B cell (primary cell): ENCODE results near the gene RDH8. TPM values are rescaled to one million over a fixed set of nuclear protein-coding genes. Genes with fewer than 3 reads are reported as not detected.
"Not testable (repeated sequence)": the region's sequence is repeated elsewhere in the genome, so short reads cannot be mapped to it uniquely, and the experiment has no call there.

Experiments
- ATAC-seq: fragments of 200-7000 bp; cut with Tn5 transposase; one replicate; pipeline ENCODE4 v1.10.0; 2021; ENCODE audit warnings: low read depth, mild to moderate bottlenecking, moderate number of reproducible peaks, moderate library complexity
- CTCF ChIA-PET: fragments of 350-600 bp; sonication (Branson Sonifier 250); formaldehyde crosslinking; loops from one replicate; lab custom pipeline; 2021; ENCODE audit warnings: antibody characterized with exemption, inconsistent platforms; lab: Charles Lee
- POLR2A ChIA-PET: fragments of 350-600 bp; sonication (Branson Sonifier 250); formaldehyde crosslinking; loops from one replicate; lab custom pipeline; 2021; ENCODE audit warnings: antibody characterized with exemption; lab: Charles Lee
- DNase-seq: peaks from one replicate; pipeline ENCODE4 v3.0.0; 2013
- H2AFZ ChIP-seq: 2 replicates; pipeline ENCODE4 v1.6.1; 2012; ENCODE audit warnings: mild to moderate bottlenecking, low read depth, low read length; ENCODE audit not compliant: insufficient read depth, poor library complexity, severe bottlenecking
- H3K27ac ChIP-seq, 2 donors: 1 replicate in 1 of 2; 2 replicates in 1 of 2; pipeline ENCODE4 v1.5.1; 2012 to 2013; ENCODE audit warnings: low read length in 2 of 2, mild to moderate bottlenecking in 2 of 2, moderate library complexity in 1 of 2
- H3K27me3 ChIP-seq, 4 experiments: fragments of 200-600 bp in 1 of 4; sonication (generic) in 1 of 4; replicated peaks in 1 of 4; 1 replicate in 2 of 4; 2 replicates in 2 of 4; pipeline versions ENCODE4 v1.6.1 to v1.7.0; 2013 to 2016; ENCODE audit warnings: low read length in 3 of 4, mild to moderate bottlenecking in 2 of 4, mixed read lengths in 1 of 4, moderate library complexity in 1 of 4; ENCODE audit not compliant: insufficient read depth in 4 of 4, control insufficient read depth in 3 of 4; ENCODE audit errors: control extremely low read depth in 1 of 4
- H3K36me3 ChIP-seq, 2 experiments: replicated peaks in 1 of 2; 1 replicate in 1 of 2; 2 replicates in 1 of 2; pipeline versions ENCODE4 v1.6.1 to v1.7.1; 2013; ENCODE audit warnings: low read length in 1 of 2; ENCODE audit not compliant: insufficient read depth in 2 of 2, control insufficient read depth in 1 of 2; ENCODE audit errors: control extremely low read depth in 1 of 2, extremely low read depth in 1 of 2
- H3K4me1 ChIP-seq, 2 donors: fragments of 200-600 bp in 1 of 2; sonication (generic) in 1 of 2; 1 replicate in 1 of 2; 2 replicates in 1 of 2; pipeline versions ENCODE4 v1.5.1 to v1.6.1; 2013 to 2017; ENCODE audit warnings: low read length in 2 of 2; ENCODE audit not compliant: control insufficient read depth in 2 of 2, insufficient read depth in 2 of 2
- H3K4me2 ChIP-seq: replicated peaks from 2 replicates; pipeline ENCODE3; 2012; ENCODE audit warnings: mild to moderate bottlenecking, low read depth, low read length; ENCODE audit not compliant: poor library complexity, severe bottlenecking
- H3K4me3 ChIP-seq, 5 experiments: fragments of 200-600 bp in 1 of 5; sonication (generic) in 1 of 5; 1 replicate in 3 of 5; 2 replicates in 2 of 5; pipeline versions ENCODE4 v1.5.1 to v1.7.0; 2011 to 2016; ENCODE audit warnings: low read length in 4 of 5, mild to moderate bottlenecking in 4 of 5, low read depth in 2 of 5, control low read depth in 1 of 5, moderate library complexity in 1 of 5; ENCODE audit not compliant: insufficient read depth in 1 of 5; ENCODE audit errors: control extremely low read depth in 1 of 5, extremely low read depth in 1 of 5
- H3K79me2 ChIP-seq: fragments of 200-600 bp; sonication (generic); one replicate; pipeline ENCODE4 v1.6.0; 2016; ENCODE audit warnings: low read length; ENCODE audit not compliant: control insufficient read depth, insufficient read depth
- H3K9ac ChIP-seq: fragments of 200-600 bp; sonication (generic); 2 replicates; pipeline ENCODE4 v1.6.1; 2017; ENCODE audit warnings: mild to moderate bottlenecking, low read length, moderate library complexity
- H3K9me3 ChIP-seq, 3 donors: one replicate each; pipeline versions ENCODE4 v1.6.1 to v1.7.1; 2013; ENCODE audit warnings: low read length in 2 of 3; ENCODE audit not compliant: control insufficient read depth in 2 of 3, insufficient read depth in 1 of 3; ENCODE audit errors: control extremely low read depth in 1 of 3
- H4K20me1 ChIP-seq: 2 replicates; pipeline ENCODE4 v1.6.0; 2012; ENCODE audit warnings: mild to moderate bottlenecking, low read length; ENCODE audit not compliant: insufficient read depth, control insufficient read depth, poor library complexity, severe bottlenecking
- H3K27ac Mint-ChIP-seq: one replicate; pipeline ENCODE4 v1.8.0; 2021; ENCODE audit warnings: mixed read lengths
- H3K27me3 Mint-ChIP-seq: one replicate; pipeline ENCODE4 v1.8.0; 2021; ENCODE audit warnings: mixed read lengths
- H3K4me1 Mint-ChIP-seq: one replicate; pipeline ENCODE4 v1.8.0; 2021; ENCODE audit warnings: mixed read lengths
- H3K4me3 Mint-ChIP-seq: one replicate; pipeline ENCODE4 v1.8.0; 2021; ENCODE audit warnings: mixed read lengths
- H3K9me3 Mint-ChIP-seq: one replicate; pipeline ENCODE4 v1.8.0; 2022; ENCODE audit warnings: mixed read lengths; ENCODE audit not compliant: insufficient read depth
- WGBS: methylation state at CpG from one replicate; pipeline ENCODE4 v1.1.5; 2013; ENCODE audit warnings: missing lambda C conversion rate; ENCODE audit not compliant: insufficient coverage; 5-methylcytosine and 5-hydroxymethylcytosine counted together
- intact Hi-C: fragments of 100-400 bp; cut with micrococcal nuclease; formaldehyde crosslinking; loops from one replicate; pipeline ENCODE4 v1.10.0; 2022
- polyA plus RNA-seq: library from polyadenylated mRNA; depleted of rRNA; stranded (reverse); fragments of >200 nt; gene quantifications from 2 replicates; pipeline ENCODE4 v1.2.3, GENCODE V29; 2012
- total RNA-seq, 2 donors: library from RNA; stranded (reverse); fragments of 120-200 nt in 1 of 2; gene quantifications; 1 replicate in 1 of 2; 2 replicates in 1 of 2; pipeline versions ENCODE4 v1.2.3 to v1.2.4, GENCODE V29; 2013 to 2022
- TF ChIP-seq, protein P1 (sequence below): fragments of 200-600 bp; IDR thresholded peaks from one replicate; pipeline ENCODE4 v1.8.0; 2022; ENCODE audit warnings: antibody characterized with exemption, mild to moderate bottlenecking

RDH8 gene
- total and polyA plus RNA-seq, 2 donors (not counting 1 experiment from before 2014, with no cell fraction given): not detected

DNA sequence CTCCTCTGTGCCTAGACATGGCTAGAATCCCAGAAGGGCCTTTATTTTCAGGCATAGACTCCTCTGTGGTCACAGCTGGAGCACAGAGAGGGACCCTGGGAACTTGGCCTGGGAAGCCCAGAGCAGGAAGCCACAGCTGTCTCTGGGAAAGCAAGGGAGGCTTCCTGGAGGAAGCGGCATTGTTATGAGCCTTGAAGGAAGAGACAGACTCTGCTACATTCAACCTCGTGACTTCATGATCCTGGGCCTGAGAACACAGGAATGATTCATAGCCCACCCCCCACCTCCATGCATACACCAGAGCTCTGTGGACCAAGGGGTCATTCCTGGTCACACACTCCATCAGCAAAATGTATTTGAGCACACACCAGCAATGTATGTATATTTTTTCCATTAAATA, 8.6 kb downstream of the RDH8 start:
- Histone ChIP-seq H3K79me2 (no peaks in the 10 kb centered on the region), H3K9ac (no peak overlapping the region), H3K4me2 (no peak overlapping the region), H3K27ac (no peak overlapping the region), H3K4me3 (no peak overlapping the region), H2AFZ (no peak overlapping the region), H3K36me3 (no peaks in the 10 kb centered on the region), H3K4me1 (no peaks in the 10 kb centered on the region), H4K20me1 (no peaks in the 10 kb centered on the region), H3K27me3 (peaks cover 0 to 9% (median 0%) of the 10 kb centered on the region in 4 experiments), H3K9me3 (no peaks in the 10 kb centered on the region)
- DNase-seq: no peak
- TF ChIP-seq, protein P1, sequence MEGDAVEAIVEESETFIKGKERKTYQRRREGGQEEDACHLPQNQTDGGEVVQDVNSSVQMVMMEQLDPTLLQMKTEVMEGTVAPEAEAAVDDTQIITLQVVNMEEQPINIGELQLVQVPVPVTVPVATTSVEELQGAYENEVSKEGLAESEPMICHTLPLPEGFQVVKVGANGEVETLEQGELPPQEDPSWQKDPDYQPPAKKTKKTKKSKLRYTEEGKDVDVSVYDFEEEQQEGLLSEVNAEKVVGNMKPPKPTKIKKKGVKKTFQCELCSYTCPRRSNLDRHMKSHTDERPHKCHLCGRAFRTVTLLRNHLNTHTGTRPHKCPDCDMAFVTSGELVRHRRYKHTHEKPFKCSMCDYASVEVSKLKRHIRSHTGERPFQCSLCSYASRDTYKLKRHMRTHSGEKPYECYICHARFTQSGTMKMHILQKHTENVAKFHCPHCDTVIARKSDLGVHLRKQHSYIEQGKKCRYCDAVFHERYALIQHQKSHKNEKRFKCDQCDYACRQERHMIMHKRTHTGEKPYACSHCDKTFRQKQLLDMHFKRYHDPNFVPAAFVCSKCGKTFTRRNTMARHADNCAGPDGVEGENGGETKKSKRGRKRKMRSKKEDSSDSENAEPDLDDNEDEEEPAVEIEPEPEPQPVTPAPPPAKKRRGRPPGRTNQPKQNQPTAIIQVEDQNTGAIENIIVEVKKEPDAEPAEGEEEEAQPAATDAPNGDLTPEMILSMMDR: no peak
- ChIA-PET POLR2A (no interaction called here), CTCF (interaction anchor here (1.2 kb wide), 1 partner anchor 21 kb away, joined by 4 read pairs; no protein-coding TSS in a partner anchor)
- Mint-ChIP-seq H3K4me3 (no peak overlapping the region), H3K9me3 (no peaks in the 10 kb centered on the region), H3K4me1 (no peaks in the 10 kb centered on the region), H3K27ac (peak overlapping the region; percentile 46), H3K27me3 (peaks cover 26% of the 10 kb centered on the region)
- WGBS: 72% methylated on average over 2 of the region's 2 CpGs
- intact Hi-C loops: loop anchor here (10.0 kb wide), 1 partner anchor 397 kb away; the partner anchor contains the start of gene ZNF561
- no peak for ATAC-seq

DNA sequence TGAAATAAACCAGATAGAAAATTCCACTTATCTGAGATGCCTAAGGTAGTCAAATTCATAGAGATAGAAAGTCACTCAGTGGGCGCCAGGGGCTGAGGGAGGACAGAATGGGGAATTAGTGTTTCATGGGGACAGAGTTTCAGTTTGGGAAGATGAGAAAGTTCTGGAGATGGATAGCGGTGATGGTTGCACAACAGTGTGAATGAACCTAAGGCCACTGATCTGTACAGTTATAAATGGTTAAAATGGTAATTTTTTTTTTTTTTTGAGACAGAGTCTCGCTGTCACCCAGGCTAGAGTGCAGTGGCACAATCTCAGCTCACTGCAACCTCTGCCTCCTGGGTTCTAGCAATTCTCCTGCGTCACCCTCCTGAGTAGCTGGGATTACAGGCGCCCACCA, 9.8 kb downstream of the RDH8 start:
- POLR2A ChIA-PET, H2AFZ ChIP-seq, H4K20me1 ChIP-seq, DNase-seq, H3K36me3 ChIP-seq, H3K27ac Mint-ChIP-seq, H3K4me2 ChIP-seq, H3K4me1 ChIP-seq, H3K4me3 Mint-ChIP-seq, CTCF ChIA-PET, H3K9me3 Mint-ChIP-seq, H3K9ac ChIP-seq, H3K4me1 Mint-ChIP-seq, H3K9me3 ChIP-seq, H3K79me2 ChIP-seq, H3K4me3 ChIP-seq, H3K27ac ChIP-seq, ATAC-seq: not testable (repeated sequence)
- peaks cover 0 to 14% (median 4%) of the 10 kb centered on the region in 4 experiments for H3K27me3 ChIP-seq
- WGBS: 82% methylated on average over 3 of the region's 5 CpGs
- intact Hi-C loops: loop anchor here (10.0 kb wide), 1 partner anchor 398 kb away; the partner anchor contains the start of gene ZNF561
- peaks cover 28% of the 10 kb centered on the region for H3K27me3 Mint-ChIP-seq
